ENCODE measurements around the gene HEG1. TPM values are rescaled to one million over a fixed set of nuclear protein-coding genes. Genes with fewer than 3 reads are reported as not detected.
A peak's percentile ranks its signal among the peaks of the same experiment; 100 is the strongest.

The HEG1 gene
- total RNA-seq, 8 experiments from 2014 or later: 3.5 to 173 (median 24.0) TPM

- Histone ChIP-seq H3K4me3 (no peak overlapping the region), H3K27ac (no peak overlapping the region), H3K4me1 (replicated peaks in 1 of 2) (no peaks in the 10 kb centered on the region)
- WGBS, 10 experiments: 91 to 100% (median 98%) methylated on average over 2 to 9 of the region's 12 CpGs; no CpG with 5 or more reads in 1 of the 10 experiments
- ATAC-seq (replicated peaks in 6 of 8): no peak
- in situ Hi-C loops (cut with MboI; ENCODE audit: low pct_unique_long_range_greater_than_20kb in 2 of 9, low sequenced_read_pairs in 9 of 9, unreplicated experiment in 9 of 9): loop anchor here in 2 of 9 experiments (25.0 kb wide), 1 partner anchor 496 kb away; no protein-coding TSS in a partner anchor
Observed at GRCh38 chr3:124941771-124942170, 114.0 kb downstream of the HEG1 start.

DNA sequence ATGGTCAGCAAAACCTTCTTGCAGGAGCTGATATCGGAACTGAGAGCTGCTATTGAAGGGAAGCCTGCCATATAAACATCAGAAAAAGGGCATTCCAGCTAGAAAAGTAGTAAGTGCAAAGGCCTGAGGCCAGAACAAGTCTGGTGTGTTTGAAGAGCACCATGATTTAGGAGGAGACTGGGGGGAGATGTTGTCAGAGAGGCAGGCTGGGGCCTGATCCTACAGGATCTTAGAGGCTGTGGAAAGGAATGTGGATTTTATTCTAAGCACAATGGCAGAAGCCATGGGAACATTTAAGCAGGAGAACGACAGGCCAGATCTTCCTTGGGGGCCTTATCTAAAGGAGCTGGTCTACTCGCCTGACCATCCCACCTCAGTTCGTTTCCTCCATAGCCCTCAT is 116.1 kb downstream of the HEG1 start:
- no peak overlapping the region for H3K4me3 ChIP-seq
- no peak overlapping the region for H3K27ac ChIP-seq
- in situ Hi-C loops (cut with MboI; ENCODE audit: low pct_unique_long_range_greater_than_20kb in 2 of 9, low sequenced_read_pairs in 9 of 9, unreplicated experiment in 9 of 9): loop anchor here in 2 of 9 experiments (25.0 kb wide), 1 partner anchor 498 kb away; no protein-coding TSS in a partner anchor
- peak in 1 of 8 experiments; percentile 26 for ATAC-seq (replicated peaks in 6 of 8)
- WGBS, 10 experiments: 42 to 100% (median 79%) methylated on average over 1 to 4 of the region's 4 CpGs; no CpG with 5 or more reads in 1 of the 10 experiments
- H3K4me1 ChIP-seq (replicated peaks in 1 of 2): no peaks in the 10 kb centered on the region

DNA sequence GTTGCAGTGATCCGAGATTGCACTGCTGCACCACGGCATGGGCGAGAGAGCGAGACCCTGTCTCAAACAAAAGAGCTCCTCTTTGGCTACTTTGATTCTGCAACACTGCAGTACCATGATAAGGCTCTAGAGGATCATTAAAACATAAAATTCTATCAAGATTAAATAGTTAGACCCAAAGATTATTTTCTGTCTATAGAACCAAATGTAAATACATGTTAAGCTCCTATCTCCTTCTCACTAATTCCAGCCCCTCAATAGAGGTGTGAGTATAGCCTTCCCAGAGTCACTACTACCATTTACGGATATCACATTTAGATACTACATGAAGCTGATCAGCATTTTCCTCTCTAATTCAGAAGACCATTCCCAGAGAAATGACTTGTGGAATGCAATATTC is 116.9 kb downstream of the HEG1 start:
- no peaks in the 10 kb centered on the region for H3K4me1 ChIP-seq (replicated peaks in 1 of 2)
- in situ Hi-C loops (cut with MboI; ENCODE audit: low pct_unique_long_range_greater_than_20kb in 2 of 9, low sequenced_read_pairs in 9 of 9, unreplicated experiment in 9 of 9): loop anchor here in 2 of 9 experiments (25.0 kb wide), 1 partner anchor 498 kb away; no protein-coding TSS in a partner anchor
- no peak overlapping the region for H3K4me3 ChIP-seq
- ATAC-seq (replicated peaks in 6 of 8): no peak
- no peak overlapping the region for H3K27ac ChIP-seq
- WGBS, 10 experiments: 80 to 100% (median 100%) methylated on average over 1 to 3 of the region's 5 CpGs; no CpG with 5 or more reads in 1 of the 10 experiments

DNA sequence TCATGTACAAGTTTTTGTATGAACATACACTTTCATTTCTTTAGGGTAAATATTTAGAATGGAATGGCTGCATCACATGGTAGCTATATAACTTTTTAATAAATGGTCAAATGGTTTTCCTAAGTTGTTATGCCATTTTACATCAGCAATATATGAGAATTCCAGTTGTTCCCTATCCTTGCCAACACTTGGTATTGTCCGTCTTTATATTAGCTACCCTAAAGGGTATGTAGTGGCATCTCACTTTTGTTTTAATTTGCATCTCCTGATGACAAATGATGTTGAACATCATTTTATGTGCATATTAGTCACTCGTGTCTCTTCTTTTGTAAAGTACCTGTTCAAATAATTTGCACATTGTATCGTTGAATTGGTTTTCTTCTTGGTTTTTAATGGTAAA is 118.7 kb downstream of the HEG1 start:
- Histone ChIP-seq H3K4me3 (no peak overlapping the region), H3K4me1 (replicated peaks in 1 of 2) (no peaks in the 10 kb centered on the region), H3K27ac (no peak overlapping the region)
- WGBS, 10 experiments: 50 to 100% (median 89%) methylated on average over 1 to 3 of the region's 3 CpGs
- no peak for ATAC-seq (replicated peaks in 6 of 8)
- in situ Hi-C loops (cut with MboI; ENCODE audit: low pct_unique_long_range_greater_than_20kb in 2 of 9, low sequenced_read_pairs in 9 of 9, unreplicated experiment in 9 of 9): loop anchor here in 2 of 9 experiments (25.0 kb wide), 1 partner anchor 500 kb away; no protein-coding TSS in a partner anchor

DNA sequence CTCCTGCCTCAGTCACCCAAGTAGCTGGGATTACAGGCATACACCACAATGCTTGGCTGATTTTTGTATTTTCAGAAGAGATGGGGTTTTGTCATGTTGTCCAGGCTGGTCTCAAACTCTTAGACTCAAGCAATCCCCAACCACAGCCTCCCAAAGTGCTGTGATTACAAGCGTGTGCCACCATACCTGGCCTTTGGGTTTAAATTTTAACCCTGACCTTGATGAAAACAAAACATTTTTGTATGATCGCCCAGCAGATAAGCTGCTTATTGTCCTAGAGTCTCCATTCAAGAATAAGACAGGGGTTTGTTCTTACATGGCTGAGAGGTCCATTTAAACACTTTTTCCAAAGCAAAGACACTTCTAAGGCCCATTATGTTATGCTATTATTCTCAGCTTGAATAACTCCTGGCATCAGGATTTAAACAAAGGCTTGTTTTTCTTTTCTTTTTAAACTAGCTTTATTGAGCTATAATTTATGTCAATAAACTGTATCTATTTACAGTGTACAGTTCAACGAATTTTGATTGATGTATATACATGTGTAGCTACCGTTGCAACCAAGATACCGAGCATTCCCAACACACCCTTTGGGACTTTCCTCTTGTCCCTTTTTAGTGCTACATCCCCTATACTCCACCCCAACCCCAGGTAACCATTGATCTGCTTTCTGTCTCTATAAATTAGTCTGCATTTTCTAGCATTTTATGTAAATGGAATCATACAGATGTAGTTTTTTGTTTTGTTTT is 119.8 kb downstream of the HEG1 start:
- no peak for ATAC-seq (replicated peaks in 6 of 8)
- 57 to 100% (median 83%) methylated on average over 1 to 5 of the region's 5 CpGs for WGBS, 10 experiments
- H3K4me3 ChIP-seq: no peak overlapping the region
- H3K27ac ChIP-seq: no peak overlapping the region
- in situ Hi-C loops (cut with MboI; ENCODE audit: low pct_unique_long_range_greater_than_20kb in 2 of 9, low sequenced_read_pairs in 9 of 9, unreplicated experiment in 9 of 9): loop anchor here in 2 of 9 experiments (25.0 kb wide), 1 partner anchor 501 kb away; no protein-coding TSS in a partner anchor
- no peaks in the 10 kb centered on the region for H3K4me1 ChIP-seq (replicated peaks in 1 of 2)

DNA sequence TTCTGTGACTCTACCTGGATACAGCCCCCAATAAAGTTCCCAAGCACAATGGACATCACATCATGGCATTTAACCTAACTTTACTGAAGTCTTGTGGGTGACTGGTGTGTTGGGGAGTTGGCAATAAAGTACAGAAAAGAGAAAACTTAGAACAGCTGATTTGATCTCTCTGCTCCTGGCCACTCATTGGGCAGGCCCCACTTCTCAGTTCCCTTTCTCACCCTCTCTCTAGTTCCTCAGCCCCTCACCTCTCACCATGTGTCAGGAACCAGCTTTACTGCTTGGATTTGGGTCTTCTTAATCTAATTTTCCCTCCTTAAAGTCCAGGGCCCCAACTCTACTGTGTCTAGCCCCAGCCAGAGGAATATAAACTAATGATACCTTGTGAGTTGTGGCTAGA is 120.5 kb downstream of the HEG1 start:
- ATAC-seq (replicated peaks in 6 of 8): no peak
- Histone ChIP-seq H3K4me3 (no peak overlapping the region), H3K27ac (no peak overlapping the region), H3K4me1 (replicated peaks in 1 of 2) (no peaks in the 10 kb centered on the region)
- in situ Hi-C loops (cut with MboI; ENCODE audit: low pct_unique_long_range_greater_than_20kb in 2 of 9, low sequenced_read_pairs in 9 of 9, unreplicated experiment in 9 of 9): loop anchor here in 2 of 9 experiments (25.0 kb wide), 1 partner anchor 502 kb away; no protein-coding TSS in a partner anchor

- Histone ChIP-seq H3K4me1 (replicated peaks in 1 of 2) (no peaks in the 10 kb centered on the region), H3K27ac (no peak within 1 kb of the TSS), H3K4me3 (no peak within 1 kb of the TSS)
- in situ Hi-C loops (cut with MboI; ENCODE audit: low pct_unique_long_range_greater_than_20kb in 2 of 9, low sequenced_read_pairs in 9 of 9, unreplicated experiment in 9 of 9): loop anchor here in 2 of 9 experiments (25.0 kb wide), 1 partner anchor 503 kb away; no protein-coding TSS in a partner anchor
- 48 to 100% (median 88%) methylated on average over 2 to 5 of the region's 5 CpGs for WGBS, 10 experiments
- ATAC-seq (replicated peaks in 6 of 8): no peak
Observed at GRCh38 chr3:124934577-124934976, 121.2 kb downstream of the HEG1 start, which contains the start of gene MUC13. Gene MUC13 (minus strand): TSS chr3:124934751. CDS start chr3:124934712, 39 bp downstream.

- WGBS, 10 experiments: 0 to 49% (median 35%) methylated on average over 2 to 4 of the region's 4 CpGs; no CpG with 5 or more reads in 3 of the 10 experiments
- H3K4me3 ChIP-seq: no peak overlapping the region
- peak in 4 of 8 experiments; percentile 46 to 88 (median 83) for ATAC-seq (replicated peaks in 6 of 8)
- in situ Hi-C loops (cut with MboI; ENCODE audit: low pct_unique_long_range_greater_than_20kb in 2 of 9, low sequenced_read_pairs in 9 of 9, unreplicated experiment in 9 of 9): loop anchor here in 2 of 9 experiments (25.0 kb wide), 1 partner anchor 509 kb away; no protein-coding TSS in a partner anchor
- no peak overlapping the region for H3K27ac ChIP-seq
- no peaks in the 10 kb centered on the region for H3K4me1 ChIP-seq (replicated peaks in 1 of 2)
Observed at GRCh38 chr3:124928333-124929202, 127.2 kb downstream of the HEG1 start.

DNA sequence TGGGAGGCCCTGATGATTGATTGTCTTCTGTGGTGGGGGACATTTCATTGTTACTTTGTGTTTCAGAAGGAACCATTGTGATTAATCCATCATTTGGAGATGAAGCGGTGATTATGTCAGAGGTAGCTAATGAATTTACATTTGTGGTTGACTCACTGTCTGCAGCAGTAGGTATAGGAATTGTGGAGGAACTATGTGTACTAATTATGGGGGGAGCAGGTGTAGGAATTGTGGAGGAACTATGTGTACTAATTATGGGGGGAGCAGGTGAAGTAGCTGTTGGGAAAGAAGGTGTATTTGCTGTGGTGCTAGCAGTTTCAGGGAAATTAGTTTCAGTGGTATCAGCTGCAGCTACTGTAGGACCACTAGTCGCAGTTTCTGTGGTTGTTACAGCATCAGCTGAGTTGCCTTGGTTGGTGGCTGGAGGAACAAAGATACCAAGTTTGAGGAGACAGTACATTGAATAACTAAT is 128.2 kb downstream of the HEG1 start:
- WGBS, 10 experiments: 86 to 100% (median 93%) methylated on average over 1 to 2 of the region's 2 CpGs; no CpG with 5 or more reads in 5 of the 10 experiments
- in situ Hi-C loops (cut with MboI; ENCODE audit: low pct_unique_long_range_greater_than_20kb in 2 of 9, low sequenced_read_pairs in 9 of 9, unreplicated experiment in 9 of 9): loop anchor here in 2 of 9 experiments (25.0 kb wide), 1 partner anchor 510 kb away; no protein-coding TSS in a partner anchor

DNA sequence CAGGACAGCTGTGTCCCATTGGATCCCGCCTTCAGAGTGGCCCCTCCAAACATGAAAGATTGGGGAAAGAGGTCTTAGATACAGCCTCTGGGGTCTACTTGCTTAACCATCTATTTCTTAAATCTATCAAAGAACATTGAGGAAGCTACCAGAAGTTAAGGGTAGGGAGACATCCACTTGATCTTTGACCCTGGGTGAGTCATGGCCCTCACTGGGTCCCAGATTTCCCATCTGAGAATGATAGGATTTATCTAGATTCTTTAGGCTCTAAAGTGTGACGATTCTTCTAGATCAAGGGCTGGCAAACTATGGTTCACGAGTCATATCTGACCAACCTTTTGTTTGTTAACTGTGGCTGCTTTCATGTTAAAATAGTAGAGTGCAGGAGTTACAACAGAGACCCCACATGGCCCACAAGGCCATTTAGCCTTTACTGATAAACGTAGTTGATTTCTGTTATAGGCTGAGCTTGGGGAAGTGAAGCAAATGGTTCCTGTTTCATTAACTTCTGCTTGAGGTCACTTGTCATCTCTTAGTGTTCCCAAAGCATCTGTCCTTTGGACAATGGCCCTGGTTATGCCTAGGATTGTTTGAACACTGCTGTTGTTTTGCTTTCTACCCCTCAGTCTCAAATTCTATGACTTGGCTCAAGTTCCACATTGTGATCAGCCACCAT is 129.2 kb downstream of the HEG1 start:
- no peak overlapping the region for H3K4me3 ChIP-seq
- 71 to 100% (median 83%) methylated on average over 1 to 4 of the region's 4 CpGs; no CpG with 5 or more reads in 1 of the 10 experiments for WGBS, 10 experiments
- no peak overlapping the region for H3K27ac ChIP-seq
- ATAC-seq (replicated peaks in 6 of 8): no peak
- in situ Hi-C loops (cut with MboI; ENCODE audit: low pct_unique_long_range_greater_than_20kb in 2 of 9, low sequenced_read_pairs in 9 of 9, unreplicated experiment in 9 of 9): loop anchor here in 2 of 9 experiments (25.0 kb wide), 1 partner anchor 511 kb away; no protein-coding TSS in a partner anchor
- no peaks in the 10 kb centered on the region for H3K4me1 ChIP-seq (replicated peaks in 1 of 2)

More for the DNA sequence above, 128.2 kb downstream of the HEG1 start:
- ATAC-seq (replicated peaks in 6 of 8): peak in 1 of 8 experiments; percentile 62
- Histone ChIP-seq H3K27ac (no peak overlapping the region), H3K4me1 (replicated peaks in 1 of 2) (no peaks in the 10 kb centered on the region), H3K4me3 (no peak overlapping the region)

DNA sequence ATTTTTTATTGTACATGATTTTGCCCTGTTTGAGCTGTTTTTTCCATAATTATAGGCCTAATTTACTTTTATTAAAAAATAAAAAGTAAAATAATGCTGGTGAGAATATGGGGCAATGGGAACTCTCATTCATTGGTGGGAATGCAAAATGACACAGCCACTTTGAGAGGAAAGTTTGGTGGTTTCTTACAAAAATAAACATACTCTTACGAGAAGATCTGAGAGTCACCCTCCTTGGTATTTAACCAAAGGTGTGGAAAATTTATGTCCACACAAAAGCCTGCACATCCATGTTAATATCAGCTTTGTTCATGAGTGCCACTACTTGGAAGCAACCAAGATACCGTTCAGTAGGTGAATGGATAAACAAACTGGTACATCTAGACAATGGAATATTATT is 131.1 kb downstream of the HEG1 start:
- in situ Hi-C loops (cut with MboI; ENCODE audit: low pct_unique_long_range_greater_than_20kb in 2 of 9, low sequenced_read_pairs in 9 of 9, unreplicated experiment in 9 of 9): loop anchor here in 2 of 9 experiments (25.0 kb wide), 1 partner anchor 513 kb away; no protein-coding TSS in a partner anchor
- ATAC-seq (replicated peaks in 6 of 8): no peak
- no peak overlapping the region for H3K27ac ChIP-seq
- 50 to 100% (median 79%) methylated on average over 1 to 2 of the region's 2 CpGs; no CpG with 5 or more reads in 1 of the 10 experiments for WGBS, 10 experiments
- no peaks in the 10 kb centered on the region for H3K4me1 ChIP-seq (replicated peaks in 1 of 2)
- H3K4me3 ChIP-seq: no peak overlapping the region

DNA sequence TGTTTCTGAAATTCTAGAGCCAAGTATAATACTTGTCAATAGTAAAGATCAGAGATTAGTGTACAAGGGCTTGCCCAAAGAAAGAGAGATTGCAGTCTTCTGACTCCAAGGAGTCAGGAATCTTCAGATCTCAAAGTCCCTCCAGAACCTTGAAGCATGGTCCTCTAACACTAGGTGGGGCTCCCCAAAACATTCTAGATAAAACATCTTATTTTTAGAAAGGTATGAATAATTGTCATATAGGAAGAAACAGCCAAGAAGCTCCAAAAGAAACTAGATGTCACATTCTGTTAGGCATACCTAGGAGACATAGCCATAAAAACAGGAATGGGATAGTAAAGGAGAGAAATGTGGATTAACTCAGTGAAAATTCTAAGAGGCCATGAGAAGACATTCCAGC is 132.0 kb downstream of the HEG1 start:
- no peak overlapping the region for H3K27ac ChIP-seq
- in situ Hi-C loops (cut with MboI; ENCODE audit: low pct_unique_long_range_greater_than_20kb in 2 of 9, low sequenced_read_pairs in 9 of 9, unreplicated experiment in 9 of 9): no loop called here
- H3K4me3 ChIP-seq: no peak overlapping the region
- peak in 1 of 8 experiments; percentile 55 for ATAC-seq (replicated peaks in 6 of 8)
- H3K4me1 ChIP-seq (replicated peaks in 1 of 2): no peaks in the 10 kb centered on the region
